Umbilical cord (tissue), 2 donors: ENCODE results near the gene U2AF1L4. TPM values are rescaled to one million over a fixed set of nuclear protein-coding genes. Genes with fewer than 3 reads are reported as not detected.

Experiments
- DNase-seq: peaks from one replicate; pipeline ENCODE4 v3.0.0-alpha.2; 2015; ENCODE audit warnings: low spot score
- total RNA-seq: library from RNA; depleted of rRNA; stranded (reverse); fragments of >200 nt; gene quantifications from one replicate; pipeline ENCODE4 v1.2.3, GENCODE V29; 2014; ENCODE audit warnings: low replicate concordance; ENCODE audit not compliant: insufficient read depth

The U2AF1L4 gene
- total RNA-seq, 1 donor from 2014 or later, result not detected

GRCh38 chr19:35713506-35713850 is 31.7 kb downstream of the U2AF1L4 start:
- no peak for DNase-seq

GRCh38 chr19:35712567-35713505 is 32.4 kb downstream of the U2AF1L4 start:
- DNase-seq, result no peak

DNA sequence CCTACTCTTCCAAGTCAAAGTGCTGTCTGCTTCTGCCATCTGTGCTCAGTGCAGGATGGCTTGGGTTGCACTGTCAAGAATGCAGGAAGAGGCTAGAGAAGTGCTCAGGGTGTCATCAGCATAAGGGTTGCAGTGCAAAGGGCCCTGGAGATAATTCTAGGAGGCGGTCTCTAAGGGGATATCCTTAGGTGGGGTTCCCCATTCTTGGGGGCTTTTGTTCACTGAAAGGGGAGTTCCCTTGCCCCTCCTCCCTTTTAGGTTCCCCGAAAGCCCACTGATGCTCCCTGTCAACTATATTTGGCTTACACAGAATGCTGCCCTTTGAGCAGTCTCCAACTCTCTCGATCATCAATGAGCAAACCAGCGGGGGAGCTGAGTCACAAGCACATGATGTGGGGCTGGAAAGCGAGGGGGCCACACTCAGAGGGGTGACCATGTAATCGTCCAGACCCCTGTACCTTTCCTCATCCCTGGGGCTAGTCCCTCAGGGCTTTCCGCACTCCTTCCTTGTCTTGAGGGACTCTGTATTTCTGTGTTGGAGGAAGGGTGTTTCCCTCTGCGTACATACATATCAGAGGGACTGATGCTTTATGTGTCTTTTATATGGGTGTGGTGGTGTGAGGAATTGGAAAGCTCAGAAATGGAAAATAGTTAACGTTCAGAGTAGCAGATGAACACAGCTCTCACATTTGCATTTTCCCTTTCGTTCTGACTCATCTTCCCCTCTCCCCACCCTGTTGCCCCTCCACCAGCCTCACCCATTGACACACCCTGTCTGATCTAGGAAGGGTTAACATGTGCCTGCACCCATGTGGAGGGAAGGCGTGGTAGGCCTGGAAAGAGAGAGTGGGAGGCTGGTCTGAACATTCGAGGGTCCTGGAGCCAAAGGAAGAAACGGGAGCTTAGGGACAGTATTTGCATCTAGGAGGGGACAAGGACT is 34.2 kb downstream of the U2AF1L4 start:
- DNase-seq, result no peak

DNA sequence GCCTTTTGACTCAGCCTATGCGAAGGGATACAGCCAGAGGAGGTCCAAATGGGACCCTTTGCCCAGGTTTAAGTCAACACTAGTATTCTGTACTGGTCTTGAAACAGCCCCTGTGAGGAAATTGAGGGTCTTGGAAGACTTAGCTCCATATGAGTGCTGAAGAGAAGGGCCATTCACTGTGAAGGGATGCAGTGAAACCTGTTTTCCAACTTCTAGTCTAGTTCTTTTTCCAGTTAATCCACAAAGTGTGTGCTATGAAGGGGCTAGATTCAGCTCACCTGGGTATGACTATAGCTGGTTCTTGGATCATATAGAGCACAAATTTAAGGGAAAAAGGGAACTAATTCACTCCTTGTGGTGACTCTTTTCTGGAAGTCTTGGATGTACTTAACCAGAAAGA is 36.8 kb downstream of the U2AF1L4 start:
- DNase-seq, result no peak

DNA sequence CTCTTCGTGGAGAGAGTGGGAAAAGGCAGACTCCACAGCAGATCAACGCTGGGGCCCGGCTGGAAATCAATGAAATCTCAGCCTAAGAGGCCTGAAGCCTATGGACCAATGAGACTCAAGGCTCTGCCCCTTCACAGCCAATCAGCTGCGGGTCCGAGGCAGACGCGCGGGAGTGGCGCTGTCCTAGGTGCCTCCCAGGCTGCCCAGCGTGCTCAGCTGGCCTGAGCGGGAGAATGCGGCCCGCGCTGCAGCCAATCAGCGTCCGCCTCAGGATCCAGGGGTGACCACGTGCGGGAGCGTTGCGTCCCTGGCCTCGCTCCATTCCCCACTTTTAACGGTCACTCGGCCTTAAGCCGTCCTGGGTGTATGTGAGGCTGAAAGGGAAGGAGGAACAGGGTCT is 41.0 kb downstream of the U2AF1L4 start, which contains the start of gene ZBTB32:
ZBTB32 (plus strand) TSS at position 341 of the 400 bp plus-strand sequence. CDS start 10,069 bp downstream, outside the sequence.
- peak; percentile 45 for DNase-seq

DNA sequence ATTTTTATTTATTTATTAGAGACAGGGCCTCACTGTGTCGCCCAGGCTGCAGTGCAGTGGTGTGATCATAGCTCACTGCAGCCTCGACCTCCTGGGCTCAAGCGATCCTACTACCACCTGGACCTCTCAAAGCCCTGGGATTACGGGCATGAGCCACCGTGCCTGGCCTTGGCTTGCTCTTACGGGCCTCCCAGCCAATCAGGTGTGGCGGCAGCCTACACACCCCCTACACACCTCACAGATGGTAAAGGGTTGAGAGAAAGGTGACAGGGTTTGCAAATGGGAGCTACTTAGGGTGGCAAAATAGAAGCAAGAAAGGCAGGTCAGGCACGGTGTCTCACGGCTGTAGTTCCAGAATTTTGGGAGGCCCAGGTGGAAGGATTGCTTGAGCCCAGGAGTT is 41.9 kb downstream of the U2AF1L4 start:
- DNase-seq, result no peak

DNA sequence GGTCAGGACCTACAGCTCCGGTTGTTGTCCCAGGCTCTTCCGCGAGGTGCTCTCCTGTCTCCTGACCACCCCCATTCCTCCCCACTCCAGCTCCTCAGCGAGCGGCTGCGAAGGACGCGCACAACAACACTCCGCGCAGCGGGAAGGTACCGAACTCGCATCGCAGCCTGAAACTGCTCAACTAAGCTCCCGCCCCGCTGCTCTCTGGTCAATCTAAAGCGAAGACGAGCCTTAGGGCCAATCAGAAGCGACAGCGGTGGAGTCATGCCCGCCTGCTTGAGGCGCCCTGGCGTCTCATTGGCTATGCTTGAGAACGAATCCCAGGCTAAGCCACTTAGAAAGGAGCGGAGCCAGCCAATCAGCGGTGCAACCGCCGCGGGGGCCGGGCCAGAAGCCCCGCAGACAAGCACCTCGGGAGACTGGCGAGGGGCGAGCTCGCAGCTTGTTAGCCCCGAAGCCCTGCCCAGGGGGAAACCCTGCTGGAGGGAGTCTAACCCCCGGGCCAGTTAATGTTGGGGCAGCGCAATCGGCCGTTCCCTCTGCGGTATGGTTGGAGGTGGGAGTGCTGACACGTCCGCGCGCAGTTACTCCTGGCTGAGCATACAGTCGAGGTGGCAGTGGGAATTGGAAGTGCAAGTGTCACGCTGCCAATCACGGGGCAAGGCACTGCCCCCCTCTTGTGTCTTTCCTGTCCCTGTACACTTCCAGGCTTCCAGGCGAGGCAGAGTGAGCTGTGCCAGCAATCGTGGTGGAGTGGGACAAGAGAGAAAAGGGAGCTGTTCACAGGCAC is 42.8 kb downstream of the U2AF1L4 start:
- peak; percentile 99 for DNase-seq

DNA sequence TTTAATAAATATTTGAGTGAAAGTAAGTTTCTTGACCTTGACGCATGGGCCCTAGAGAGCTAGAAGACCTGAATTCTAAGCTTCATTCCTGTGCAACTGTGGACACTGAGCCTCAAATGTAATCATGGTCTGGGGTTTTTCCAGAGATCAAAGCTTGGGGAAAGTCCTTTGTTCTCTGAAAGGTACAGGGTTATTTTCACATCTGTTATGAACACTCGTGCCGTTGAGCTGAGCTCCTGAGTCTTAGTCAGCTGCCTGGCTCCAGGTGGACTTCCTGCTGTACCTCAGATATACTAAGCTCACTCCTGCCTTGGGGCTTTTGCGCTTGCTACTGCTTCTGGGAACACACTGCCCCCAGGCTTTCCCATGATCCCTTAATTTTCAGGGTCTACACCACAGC is 48.4 kb downstream of the U2AF1L4 start:
- no peak for DNase-seq

- DNase-seq, result no peak
Measured at GRCh38 chr19:35695895-35696422, 49.3 kb downstream of the U2AF1L4 start.

GRCh38 chr19:35693835-35694599 is 51.2 kb downstream of the U2AF1L4 start:
- peak; percentile 85 for DNase-seq

GRCh38 chr19:35693422-35693821 is 51.8 kb downstream of the U2AF1L4 start:
- DNase-seq, result no peak

Other genes starting within 250 kb of the U2AF1L4 start
- gene DMKN, start 231.8 kb downstream of the U2AF1L4 start, total RNA-seq, result 11.8 TPM
- gene SBSN, start 217.1 kb downstream of the U2AF1L4 start, total RNA-seq, result 2.2 TPM
- gene GAPDHS, start 212.0 kb downstream of the U2AF1L4 start, total RNA-seq, result not detected
- gene TMEM147, start 199.8 kb downstream of the U2AF1L4 start, total RNA-seq, result 55.4 TPM
- gene ATP4A, start 181.8 kb downstream of the U2AF1L4 start, total RNA-seq, result not detected
- gene PMIS2, start 159.2 kb downstream of the U2AF1L4 start, total RNA-seq, result not detected
- gene HAUS5, start 132.7 kb downstream of the U2AF1L4 start, total RNA-seq, result 4.6 TPM
- 20.9 TPM for gene RBM42, start 116.4 kb downstream of the U2AF1L4 start, total RNA-seq
- gene ETV2, start 103.7 kb downstream of the U2AF1L4 start, total RNA-seq, result not detected
- 177 TPM for gene COX6B1, start 97.1 kb downstream of the U2AF1L4 start, total RNA-seq
- gene UPK1A, start 78.9 kb downstream of the U2AF1L4 start, total RNA-seq, result 6.7 TPM
- gene ZBTB32, start 40.9 kb downstream of the U2AF1L4 start, total RNA-seq, result not detected
- 2.2 TPM for gene KMT2B, start 27.4 kb downstream of the U2AF1L4 start, total RNA-seq
- gene IGFLR1, start 3.0 kb downstream of the U2AF1L4 start, total RNA-seq, result not detected
- 3.6 TPM for gene PSENEN, start 233 bp upstream of the U2AF1L4 start, total RNA-seq
- 8.4 TPM for gene LIN37, start 3.2 kb upstream of the U2AF1L4 start, total RNA-seq
- gene HSPB6, start 11.6 kb upstream of the U2AF1L4 start, total RNA-seq, result 67.4 TPM
- gene PROSER3, start 12.8 kb upstream of the U2AF1L4 start, total RNA-seq, result 15.9 TPM
- gene ARHGAP33, start 30.1 kb upstream of the U2AF1L4 start, total RNA-seq, result 0.96 TPM
- 5.5 TPM for gene PRODH2, start 67.4 kb upstream of the U2AF1L4 start, total RNA-seq
- gene NPHS1, start 107.1 kb upstream of the U2AF1L4 start, total RNA-seq, result 0.48 TPM
- not detected for gene KIRREL2, start 111.5 kb upstream of the U2AF1L4 start, total RNA-seq
- 8.4 TPM for gene APLP1, start 123.2 kb upstream of the U2AF1L4 start, total RNA-seq
- 15.6 TPM for gene NFKBID, start 155.1 kb upstream of the U2AF1L4 start, total RNA-seq
- not detected for gene HCST, start 157.1 kb upstream of the U2AF1L4 start, total RNA-seq
- gene TYROBP, start 162.9 kb upstream of the U2AF1L4 start, total RNA-seq, result 28.4 TPM
- 2.9 TPM for gene LRFN3, start 191.0 kb upstream of the U2AF1L4 start, total RNA-seq
- 20.2 TPM for gene SDHAF1, start 249.8 kb upstream of the U2AF1L4 start, total RNA-seq